Measurements from ENCODE around the gene TMEM170B.
A peak's percentile ranks its signal among the peaks of the same experiment; 100 is the strongest.

Gene TMEM170B

GRCh38 chr6:11494786-11495564 lies 42.6 kb upstream of the TMEM170B start:
- H3K27me3 ChIP-seq (replicated peaks), result no peaks in the 10 kb centered on the region
- H3K27ac ChIP-seq, result no peak overlapping the region
- no peak for TF ChIP-seq CTCF (IDR thresholded peaks at IDR 0.05; ENCODE audit: low read depth, low read length, missing control alignments)
- in situ Hi-C loops (cut with HindIII; ENCODE audit: low pct_ligation_motif_present, low sequenced_read_pairs), result no loop called here
- no peak overlapping the region for H3K4me3 ChIP-seq (ENCODE audit: low read depth, low read length)
- no peaks in the 10 kb centered on the region for H3K36me3 ChIP-seq (replicated peaks)
- DNase-seq, result peak; percentile 29

GRCh38 chr6:11495565-11496145 lies 41.9 kb upstream of the TMEM170B start:
- TF ChIP-seq CTCF (IDR thresholded peaks at IDR 0.05; ENCODE audit: low read depth, low read length, missing control alignments), result no peak
- in situ Hi-C loops (cut with HindIII; ENCODE audit: low pct_ligation_motif_present, low sequenced_read_pairs), result no loop called here
- no peak overlapping the region for H3K4me3 ChIP-seq (ENCODE audit: low read depth, low read length)
- DNase-seq, result no peak
- H3K27me3 ChIP-seq (replicated peaks), result no peaks in the 10 kb centered on the region
- no peak overlapping the region for H3K27ac ChIP-seq
- H3K36me3 ChIP-seq (replicated peaks), result no peaks in the 10 kb centered on the region

- Histone ChIP-seq H3K27me3 (replicated peaks) (no peaks in the 10 kb centered on the region), H3K4me3 (ENCODE audit: low read depth, low read length) (no peak overlapping the region), H3K36me3 (replicated peaks) (no peaks in the 10 kb centered on the region), H3K27ac (no peak overlapping the region)
- in situ Hi-C loops (cut with HindIII; ENCODE audit: low pct_ligation_motif_present, low sequenced_read_pairs), result no loop called here
- DNase-seq, result peak; percentile 76
- TF ChIP-seq CTCF (IDR thresholded peaks at IDR 0.05; ENCODE audit: low read depth, low read length, missing control alignments), result peak; percentile 84
Measured at GRCh38 chr6:11496152-11497060, 41.1 kb upstream of the TMEM170B start.

- no peak for DNase-seq
- no peak for TF ChIP-seq CTCF (IDR thresholded peaks at IDR 0.05; ENCODE audit: low read depth, low read length, missing control alignments)
- in situ Hi-C loops (cut with HindIII; ENCODE audit: low pct_ligation_motif_present, low sequenced_read_pairs), result no loop called here
Measured at GRCh38 chr6:11497107-11497506, 40.4 kb upstream of the TMEM170B start.

GRCh38 chr6:11497881-11498280 lies 39.7 kb upstream of the TMEM170B start:
- no peak for TF ChIP-seq CTCF (IDR thresholded peaks at IDR 0.05; ENCODE audit: low read depth, low read length, missing control alignments)
- Histone ChIP-seq H3K4me3 (ENCODE audit: low read depth, low read length) (no peak overlapping the region), H3K27ac (no peak overlapping the region), H3K36me3 (replicated peaks) (no peaks in the 10 kb centered on the region), H3K27me3 (replicated peaks) (no peaks in the 10 kb centered on the region)
- in situ Hi-C loops (cut with HindIII; ENCODE audit: low pct_ligation_motif_present, low sequenced_read_pairs), result no loop called here
- no peak for DNase-seq

More at GRCh38 chr6:11497107-11497506, 40.4 kb upstream of the TMEM170B start:
- no peak overlapping the region for H3K27ac ChIP-seq
- H3K4me3 ChIP-seq (ENCODE audit: low read depth, low read length), result no peak overlapping the region
- no peaks in the 10 kb centered on the region for H3K36me3 ChIP-seq (replicated peaks)
- no peaks in the 10 kb centered on the region for H3K27me3 ChIP-seq (replicated peaks)

Measured in brain microvascular endothelial cell (primary cell).